ENCODE data around the gene ADAMTS19.
"Not testable (repeated sequence)": the region's sequence is repeated elsewhere in the genome, so short reads cannot be mapped to it uniquely, and the experiment has no call there.

Gene ADAMTS19

DNA sequence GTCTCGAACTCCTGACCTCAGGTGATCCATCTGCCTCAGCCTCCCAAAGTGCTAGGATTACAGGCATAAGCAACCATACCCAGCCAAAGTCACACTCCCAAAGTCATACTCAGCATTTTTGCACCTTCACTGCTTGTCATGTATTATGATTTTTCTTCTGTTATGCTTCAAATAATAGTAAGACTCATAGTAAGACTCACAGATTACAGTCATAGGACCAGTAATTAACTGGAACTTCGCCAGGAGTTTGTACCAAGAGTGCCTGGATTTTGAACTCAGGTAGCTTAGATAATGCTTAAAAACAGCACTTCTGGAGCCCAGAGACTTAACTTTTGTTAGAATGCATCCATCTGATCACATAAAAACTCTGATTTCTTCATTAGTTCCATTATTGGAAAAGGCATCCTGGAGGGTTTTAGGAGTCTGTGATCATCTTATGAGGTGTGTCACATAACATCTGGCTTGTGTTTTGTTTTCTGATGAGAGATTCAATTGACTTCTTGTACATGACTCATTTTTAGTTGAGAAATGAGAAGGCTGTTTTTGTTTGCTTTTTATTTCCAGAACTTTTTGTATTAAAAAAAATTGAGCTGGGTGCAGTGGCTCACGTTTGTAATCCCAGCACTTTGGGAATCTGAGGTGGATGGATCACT is 131.5 kb downstream of the ADAMTS19 start:
- DNase-seq = no peak

DNA sequence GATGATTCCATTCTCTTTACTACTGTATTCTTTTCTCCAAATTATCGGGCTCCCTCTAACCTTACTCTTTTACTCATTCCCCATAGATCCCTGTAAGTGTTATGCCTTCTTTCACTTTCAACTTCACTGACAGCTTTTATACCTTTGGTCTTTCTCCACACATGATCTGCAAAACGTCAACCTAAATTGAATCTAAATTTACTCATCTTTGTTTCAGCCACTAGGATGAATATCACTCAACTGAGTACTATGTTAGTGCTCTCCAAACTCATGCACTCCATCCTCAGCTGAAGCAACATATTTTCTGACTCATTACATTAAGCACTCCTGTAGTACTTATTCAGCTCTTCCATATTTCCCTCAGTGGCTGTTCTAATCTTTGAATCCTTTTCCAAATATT is 133.4 kb downstream of the ADAMTS19 start:
- no peak for DNase-seq

GRCh38 chr5:129601576-129601975 is 141.5 kb downstream of the ADAMTS19 start:
- DNase-seq = no peak

DNA sequence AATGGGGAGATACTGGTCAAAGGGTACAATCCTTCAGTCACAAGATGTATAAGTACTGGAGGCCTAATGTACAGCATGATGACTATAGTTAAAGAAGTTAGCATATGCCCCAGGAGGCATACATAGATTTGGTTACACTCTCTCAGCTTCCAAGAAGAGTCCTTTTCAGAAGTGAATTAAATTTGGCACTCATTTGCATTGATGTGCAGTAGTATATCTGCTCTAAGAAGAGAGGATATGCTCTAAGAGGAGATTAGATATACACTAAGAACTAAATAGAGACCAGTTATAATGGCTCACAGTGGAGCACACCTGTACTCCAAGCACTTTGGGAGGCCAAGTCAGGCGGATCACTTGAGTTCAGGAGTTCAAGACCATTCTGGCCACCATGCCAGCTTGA is 148.3 kb downstream of the ADAMTS19 start:
- DNase-seq = no peak

DNA sequence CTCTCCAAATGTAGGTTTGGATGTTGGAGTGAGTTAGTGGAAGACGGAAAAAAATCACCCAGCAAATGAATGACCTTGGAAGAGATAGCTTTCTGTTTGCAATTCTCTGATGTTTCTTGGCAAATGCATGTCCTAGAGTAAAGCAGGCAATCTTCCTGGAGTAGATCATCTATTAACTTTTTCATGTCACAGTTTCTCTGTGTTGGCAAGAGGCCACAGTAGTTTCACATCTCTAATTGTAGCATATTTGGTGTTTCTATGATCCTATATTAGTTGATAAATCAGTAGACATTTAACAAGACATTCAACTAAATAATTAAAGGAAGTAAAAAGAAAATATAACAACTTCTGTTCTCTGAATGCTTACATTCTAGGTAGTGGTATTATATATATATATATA is 149.6 kb downstream of the ADAMTS19 start:
- no peak for DNase-seq

GRCh38 chr5:129616517-129616916 is 156.4 kb downstream of the ADAMTS19 start:
- no peak for DNase-seq

GRCh38 chr5:129617206-129617605 is 157.1 kb downstream of the ADAMTS19 start:
- no peak for DNase-seq

- no peak for DNase-seq
Measured at GRCh38 chr5:129619782-129620181, 159.7 kb downstream of the ADAMTS19 start.

- DNase-seq = no peak
Measured at GRCh38 chr5:129622531-129622930, 162.4 kb downstream of the ADAMTS19 start.

DNA sequence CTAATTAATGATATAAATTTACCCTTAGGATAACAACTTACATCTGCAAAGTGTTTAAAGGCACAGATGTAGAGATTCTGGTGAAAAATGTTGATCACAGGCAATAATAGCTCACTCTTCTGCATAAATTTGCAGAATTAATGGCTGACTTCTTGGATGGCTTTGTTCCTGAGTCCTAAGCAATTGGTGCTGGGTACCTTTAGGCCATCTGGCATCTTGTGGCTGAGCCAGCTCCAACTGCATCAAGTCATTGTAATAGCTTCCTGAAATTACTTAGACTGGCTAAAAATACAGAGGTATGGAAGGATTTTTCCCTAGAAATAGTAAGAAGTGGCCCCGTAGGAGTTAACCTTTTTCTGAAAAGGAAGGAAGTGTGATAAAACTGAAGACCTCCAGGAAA is 169.5 kb downstream of the ADAMTS19 start:
- no peak for DNase-seq

DNA sequence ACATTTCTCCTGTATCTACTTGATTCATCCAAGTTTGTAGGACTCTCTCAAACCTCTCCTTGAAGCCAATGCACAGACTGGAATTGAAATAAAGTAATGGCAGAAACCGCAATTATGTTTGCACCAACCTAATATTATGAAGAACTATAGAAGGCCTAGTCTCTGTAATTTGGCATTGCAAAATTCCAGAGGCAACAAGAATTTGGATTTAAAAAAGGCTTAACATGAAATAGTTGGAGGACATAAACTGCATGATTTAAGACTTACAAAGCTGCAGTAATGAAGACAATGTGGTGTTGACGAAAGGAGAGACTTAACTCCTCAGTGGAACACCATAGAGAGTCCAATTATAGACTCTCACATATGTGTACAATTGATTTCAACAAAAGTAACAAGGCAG is 170.0 kb downstream of the ADAMTS19 start:
- DNase-seq = no peak

GRCh38 chr5:129631961-129632360 is 171.9 kb downstream of the ADAMTS19 start:
- no peak for DNase-seq

DNA sequence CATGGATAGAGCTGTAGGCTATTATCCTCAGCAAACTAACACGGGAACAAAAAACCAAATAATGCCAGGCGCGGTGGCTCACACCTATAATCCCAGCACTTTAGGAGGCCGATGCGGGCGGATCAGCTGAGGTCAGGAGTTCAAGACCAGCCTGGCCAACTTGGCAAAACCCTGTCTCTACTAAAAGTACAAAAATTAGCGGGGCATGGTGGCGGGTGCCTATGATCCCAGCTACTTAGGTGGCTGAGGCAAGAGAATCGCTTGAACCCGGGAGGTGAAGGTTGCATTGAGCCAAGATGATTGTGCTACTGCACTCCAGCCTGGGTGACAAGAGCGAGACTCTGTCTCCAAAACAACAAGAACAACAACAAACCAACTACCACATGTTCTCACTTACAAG is 177.4 kb downstream of the ADAMTS19 start:
- not testable (repeated sequence) for DNase-seq

DNA sequence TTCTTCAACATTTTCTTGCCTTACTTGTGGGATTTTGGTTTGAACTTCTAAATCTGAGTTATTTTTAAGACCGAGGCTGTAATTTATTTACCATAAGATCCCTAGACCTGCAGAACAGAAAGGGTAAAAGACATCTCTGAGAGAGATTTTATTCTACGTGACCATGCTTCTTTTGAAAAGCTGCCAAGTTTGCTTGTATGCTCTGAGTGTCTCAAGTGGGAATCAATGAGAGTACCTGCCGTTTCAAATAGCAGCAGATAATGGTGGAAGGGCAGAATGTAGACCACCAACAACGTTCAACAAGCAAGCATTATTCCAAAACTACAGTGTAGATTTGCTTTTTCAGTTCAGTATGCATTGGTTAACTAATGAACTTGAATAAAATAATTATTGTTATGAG is 179.2 kb downstream of the ADAMTS19 start:
- no peak for DNase-seq

GRCh38 chr5:129652349-129653056 is 192.4 kb downstream of the ADAMTS19 start:
- DNase-seq = no peak

GRCh38 chr5:129653057-129653375 is 192.9 kb downstream of the ADAMTS19 start:
- no peak for DNase-seq

DNA sequence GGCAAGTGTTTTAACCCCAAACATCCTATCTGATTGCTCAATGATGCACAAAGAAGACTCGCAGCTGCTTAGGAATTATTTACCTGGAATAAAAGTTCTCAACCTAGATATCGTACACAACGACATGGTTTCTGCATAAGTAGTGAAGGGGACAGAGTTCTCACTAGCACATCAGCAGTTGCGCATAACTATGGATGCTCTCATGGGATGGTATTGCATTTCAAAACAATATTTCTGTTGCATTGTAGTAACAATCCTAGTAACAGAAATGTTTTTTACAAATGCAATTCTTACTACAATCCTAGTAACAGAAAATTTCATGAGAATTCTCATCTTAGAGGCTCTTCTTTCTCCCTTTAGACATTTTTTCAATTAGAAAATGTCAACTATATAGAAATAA is 193.3 kb downstream of the ADAMTS19 start:
- DNase-seq = no peak

DNA sequence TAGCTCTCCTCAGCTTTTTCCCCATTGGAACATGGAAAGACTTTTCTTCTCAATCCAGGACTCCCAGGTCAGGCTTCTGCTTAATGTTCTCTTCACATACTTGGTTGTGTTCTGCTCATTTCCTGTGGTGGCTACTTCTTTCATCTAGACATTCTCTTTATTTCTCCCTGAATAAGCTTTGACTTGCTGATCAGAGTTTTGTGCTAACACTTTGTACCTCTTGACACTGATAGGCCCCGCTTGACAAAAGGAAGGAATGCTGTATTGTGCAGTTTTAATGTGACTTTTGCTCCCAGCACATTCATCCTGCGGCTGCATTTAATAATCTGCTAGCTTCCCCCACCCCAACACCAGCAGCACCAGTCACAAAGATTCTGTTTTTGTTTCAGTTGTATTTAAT is 196.9 kb downstream of the ADAMTS19 start:
- no peak for DNase-seq

DNA sequence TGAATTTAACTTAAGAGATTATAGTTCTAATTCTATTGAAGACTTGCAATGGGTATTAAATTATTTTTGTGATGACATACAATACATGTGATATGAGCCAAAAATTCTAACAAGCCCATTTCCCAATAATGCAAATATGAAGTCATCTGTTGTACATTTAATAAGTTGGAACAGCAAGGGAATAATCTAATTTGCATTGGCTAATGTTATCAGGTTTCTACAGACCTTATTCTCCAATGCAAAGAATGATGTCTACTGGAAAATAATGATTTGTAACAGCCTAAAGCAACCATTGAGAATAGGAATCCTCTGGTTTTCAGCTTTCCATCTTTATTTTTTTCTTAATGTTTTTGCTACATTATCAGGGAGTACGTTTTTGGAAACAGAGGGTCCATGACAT is 198.7 kb downstream of the ADAMTS19 start:
- no peak for DNase-seq

DNA sequence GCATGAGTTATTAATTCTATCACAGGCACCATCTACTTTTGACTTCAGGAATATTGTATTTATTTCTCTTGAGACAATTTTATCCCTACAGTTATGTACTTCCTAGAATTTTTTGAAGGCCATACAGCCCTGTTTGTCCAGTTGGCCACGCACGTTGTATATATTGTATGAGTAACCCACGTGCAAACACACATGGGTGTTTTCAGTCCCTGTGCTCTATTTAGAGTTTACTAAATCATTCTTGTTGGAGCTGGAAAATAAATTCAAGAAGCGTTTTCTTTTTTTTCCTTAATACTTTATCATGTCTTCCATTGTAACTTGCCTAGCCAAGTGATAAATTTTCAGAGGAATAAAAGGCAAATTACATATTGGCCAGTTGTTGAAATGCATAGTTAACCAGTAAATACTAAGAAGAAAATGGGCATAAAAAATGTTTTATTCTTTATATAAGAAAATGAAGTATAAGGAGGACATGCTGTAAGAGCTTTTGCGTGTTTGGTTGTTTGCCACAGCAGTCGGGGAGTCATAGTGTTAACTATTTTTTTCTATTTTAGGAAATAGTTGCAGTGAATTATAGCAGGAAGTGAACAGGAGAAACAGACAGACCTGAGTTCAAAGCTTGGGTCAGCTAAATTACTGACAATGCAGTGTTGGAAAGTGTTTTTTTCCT is 201.4 kb downstream of the ADAMTS19 start:
- no peak for DNase-seq

- peak; percentile 73 for DNase-seq
Measured at GRCh38 chr5:129664336-129664937, 204.3 kb downstream of the ADAMTS19 start.

DNA sequence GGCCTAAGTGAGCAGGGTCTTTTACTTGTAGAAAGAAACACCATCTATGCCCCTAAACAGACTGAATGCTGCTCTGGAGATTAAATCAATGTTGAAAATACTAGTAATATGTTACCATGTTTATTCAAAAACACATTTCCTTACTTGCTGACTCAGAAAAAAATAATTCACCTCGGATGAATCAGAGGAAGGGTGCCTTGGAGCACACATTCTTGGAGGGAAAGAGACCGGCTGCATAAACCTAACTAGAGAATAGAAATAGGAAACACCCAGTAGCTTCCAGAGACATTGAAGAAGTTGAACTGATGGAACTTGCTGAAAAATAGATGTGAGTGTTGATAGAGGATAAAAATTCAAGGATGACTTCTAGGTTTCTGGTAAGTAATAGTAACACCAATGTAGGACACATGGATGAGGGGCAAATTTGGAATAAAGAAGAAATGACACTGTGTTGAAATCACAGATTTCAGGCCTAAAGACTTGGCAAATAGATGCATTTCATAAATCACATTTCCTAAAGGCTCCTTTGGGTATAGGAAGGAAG is 210.9 kb downstream of the ADAMTS19 start:
- DNase-seq = no peak

DNA sequence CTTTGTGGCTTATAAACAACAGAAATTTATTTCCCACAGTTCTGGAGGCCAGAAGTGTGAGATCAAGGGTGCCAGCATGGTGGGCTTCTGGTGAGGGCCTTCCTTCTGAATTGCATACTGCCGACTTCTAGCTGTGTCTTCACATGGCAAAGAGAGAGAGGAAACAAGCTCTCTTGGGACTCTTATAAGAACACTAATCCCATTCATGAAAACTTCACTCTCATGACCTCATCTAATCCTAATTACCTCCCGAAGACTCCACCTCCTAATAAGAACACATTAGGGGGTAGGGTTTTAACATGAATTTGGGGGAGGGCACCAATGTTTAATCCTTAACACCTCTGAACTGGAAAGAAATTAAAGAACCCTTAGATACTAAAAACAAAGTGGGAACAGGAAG is 211.9 kb downstream of the ADAMTS19 start:
- no peak for DNase-seq

- DNase-seq = no peak
Measured at GRCh38 chr5:129679671-129680070, 219.6 kb downstream of the ADAMTS19 start.

All from stimulated activated CD8-positive, alpha-beta memory T cell treated with anti-CD3 and anti-CD28 coated beads, Interleukin-4, amount 100 ng/mL, for 48 hours (primary cell).